ENCODE measurements around the gene NCKIPSD.

- no peak for TF ChIP-seq CTCF (IDR thresholded peaks at IDR 0.05; ENCODE audit: low read depth, low read length)
- TF ChIP-seq EZH2phosphoT487 (IDR thresholded peaks at IDR 0.05; ENCODE audit: low read depth) = no peak
These were observed 964 bp upstream of the NCKIPSD start for GRCh38 chr3:48686538-48687219.
